Upper lobe of right lung (tissue), 1 donor: ENCODE results near the gene PICK1. TPM values are rescaled to one million over a fixed set of nuclear protein-coding genes. Genes with fewer than 3 reads are reported as not detected.

Source experiments
- ATAC-seq: fragments of 200-7000 bp; cut with Tn5 transposase; one replicate; pipeline ENCODE4 v1.9.1; 2020; ENCODE audit warnings: mild to moderate bottlenecking, moderate library complexity
- DNase-seq: peaks from one replicate; pipeline ENCODE4 v3.0.0-alpha.2; 2020
- H3K27ac ChIP-seq: fragments of 200-600 bp; one replicate; pipeline ENCODE4 v1.8.0; 2022
- H3K27me3 ChIP-seq: fragments of 200-600 bp; one replicate; pipeline ENCODE4 v1.8.0; 2022; ENCODE audit warnings: mild to moderate bottlenecking
- H3K36me3 ChIP-seq: fragments of 200-600 bp; one replicate; pipeline ENCODE4 v1.8.0; 2022
- H3K4me1 ChIP-seq: fragments of 200-600 bp; one replicate; pipeline ENCODE4 v1.8.0; 2022
- H3K4me3 ChIP-seq: fragments of 200-600 bp; one replicate; pipeline ENCODE4 v1.8.0; 2022; ENCODE audit warnings: mild to moderate bottlenecking
- H3K9me3 ChIP-seq: fragments of 200-600 bp; one replicate; pipeline ENCODE4 v1.8.0; 2022
- CTCF ChIP-seq: fragments of 200-600 bp; IDR thresholded peaks from one replicate; pipeline ENCODE4 v1.8.0; 2022; ENCODE audit warnings: antibody characterized with exemption
- intact Hi-C: fragments of 100-400 bp; cut with DNase I; formaldehyde crosslinking; loops from one replicate; pipeline ENCODE4 v1.11.0; 2022
- total RNA-seq: library from RNA; stranded (reverse); fragmentation: NEBNext Ultra II Directional; extraction: Animal tissue kit (Norgen Biotek cat#: 25700); gene quantifications from one replicate; pipeline ENCODE4 v1.2.1, GENCODE V29; 2021
- donor health status: DM: no; HTN: yes; CAD: no; lungs with severe emphysema.

PICK1 gene
- total RNA-seq, 1 donor from 2014 or later: 31.8 TPM

GRCh38 chr22:38016182-38017151 is 40.7 kb upstream of the PICK1 start:
- H3K27me3 ChIP-seq: no peaks in the 10 kb centered on the region
- no peak overlapping the region for H3K4me3 ChIP-seq
- DNase-seq (no peak), ATAC-seq (peak; percentile 28)
- TF ChIP-seq CTCF: no peak
- no peaks in the 10 kb centered on the region for H3K9me3 ChIP-seq
- H3K27ac ChIP-seq: peak overlapping the region; percentile 51
- peaks cover 20% of the 10 kb centered on the region for H3K4me1 ChIP-seq
- intact Hi-C loops: no loop called here
- no peaks in the 10 kb centered on the region for H3K36me3 ChIP-seq

- H3K36me3 ChIP-seq: no peaks in the 10 kb centered on the region
- H3K27me3 ChIP-seq: no peaks in the 10 kb centered on the region
- peaks cover 20% of the 10 kb centered on the region for H3K4me1 ChIP-seq
- peak overlapping the region; percentile 51 for H3K27ac ChIP-seq
- intact Hi-C loops: no loop called here
- peak; percentile 87 for ATAC-seq
- no peak for TF ChIP-seq CTCF
- H3K9me3 ChIP-seq: no peaks in the 10 kb centered on the region
- H3K4me3 ChIP-seq: no peak overlapping the region
- DNase-seq: peak; percentile 90
Observed at GRCh38 chr22:38017272-38017920, 39.8 kb upstream of the PICK1 start.

- no peak overlapping the region for H3K4me3 ChIP-seq
- ATAC-seq: no peak
- no peaks in the 10 kb centered on the region for H3K27me3 ChIP-seq
- intact Hi-C loops: no loop called here
- no peak for DNase-seq
- H3K9me3 ChIP-seq: no peaks in the 10 kb centered on the region
- no peak for TF ChIP-seq CTCF
- H3K4me1 ChIP-seq: peaks cover 20% of the 10 kb centered on the region
- no peaks in the 10 kb centered on the region for H3K36me3 ChIP-seq
- H3K27ac ChIP-seq: no peak overlapping the region
Observed at GRCh38 chr22:38017939-38018885, 39.0 kb upstream of the PICK1 start.

- no peak for TF ChIP-seq CTCF
- Histone ChIP-seq H3K4me3 (no peak overlapping the region), H3K36me3 (no peaks in the 10 kb centered on the region), H3K9me3 (no peaks in the 10 kb centered on the region), H3K4me1 (peaks cover 20% of the 10 kb centered on the region), H3K27me3 (no peaks in the 10 kb centered on the region), H3K27ac (no peak overlapping the region)
- no peak for DNase-seq
- no peak for ATAC-seq
- intact Hi-C loops: no loop called here
Observed at GRCh38 chr22:38018938-38019827, 38.0 kb upstream of the PICK1 start.
